Thymus (tissue), 14 donors: ENCODE measurements around the gene ZNF662. TPM values are rescaled to one million over a fixed set of nuclear protein-coding genes. Genes with fewer than 3 reads are reported as not detected.
A peak's percentile ranks its signal among the peaks of the same experiment; 100 is the strongest.

Experiments used
- DNase-seq, 9 donors: peaks; one replicate each; pipeline ENCODE4 v3.0.0-alpha.2; 2013; ENCODE audit warnings: low spot score in 9 of 9, low read depth in 6 of 9, missing footprints in 1 of 9
- H3K27ac ChIP-seq, 2 donors: one replicate each; pipeline ENCODE4 v1.5.1; 2013; ENCODE audit warnings: control low read depth in 1 of 2, low read depth in 1 of 2, low read length in 1 of 2, mild to moderate bottlenecking in 1 of 2, moderate library complexity in 1 of 2
- H3K27me3 ChIP-seq, 2 donors: one replicate each; pipeline ENCODE4 v1.5.1; 2013; ENCODE audit warnings: low read length in 1 of 2; ENCODE audit not compliant: control insufficient read depth in 2 of 2, insufficient read depth in 1 of 2
- H3K36me3 ChIP-seq, 2 donors: one replicate each; pipeline ENCODE4 v1.5.1; 2013; ENCODE audit warnings: low read length in 1 of 2, mild to moderate bottlenecking in 1 of 2, moderate library complexity in 1 of 2; ENCODE audit not compliant: control insufficient read depth in 2 of 2, insufficient read depth in 2 of 2
- H3K4me1 ChIP-seq, 2 donors: one replicate each; pipeline ENCODE4 v1.5.1; 2013; ENCODE audit warnings: low read length in 2 of 2; ENCODE audit not compliant: control insufficient read depth in 2 of 2, insufficient read depth in 2 of 2
- H3K4me3 ChIP-seq, 2 donors: one replicate each; pipeline ENCODE4 v1.5.1; 2013; ENCODE audit warnings: low read length in 2 of 2, control low read depth in 1 of 2, mild to moderate bottlenecking in 1 of 2
- H3K9me3 ChIP-seq, 2 donors: one replicate each; pipeline ENCODE4 v1.5.1; 2013; ENCODE audit warnings: low read length in 1 of 2, mild to moderate bottlenecking in 1 of 2; ENCODE audit not compliant: control insufficient read depth in 2 of 2, insufficient read depth in 1 of 2
- WGBS: extraction: QIAGEN DNeasy Blood & Tissue Kit; methylation state at CpG from one replicate; pipeline ENCODE4 v1.1.7; 2013; 5-methylcytosine and 5-hydroxymethylcytosine counted together
- long read RNA-seq, 10 donors: transcript quantifications; one replicate each; lab custom pipeline, GENCODE V29; 2026
- polyA plus RNA-seq: library from polyadenylated mRNA; stranded (reverse); fragments of 200-250 nt; gene quantifications from one replicate; pipeline ENCODE4 v1.2.3, GENCODE V29; 2013
- total RNA-seq: library from RNA; stranded (reverse); fragments of 120-200 nt; gene quantifications from one replicate; pipeline ENCODE4 v1.2.4, GENCODE V29; 2013
- donor health status: healthy.

Gene ZNF662
- total RNA-seq (2.8 TPM), polyA plus RNA-seq (5.5 TPM)
- long read RNA-seq, donor 1 = 0 reads
- long read RNA-seq, donor 2 = 0 reads
- long read RNA-seq, donor 3 = 0 reads
- long read RNA-seq, donor 4 = 0 reads
- long read RNA-seq, donor 5 = 0 reads
- long read RNA-seq, donor 6 = 0 reads
- long read RNA-seq, donor 7 = 0 reads
- long read RNA-seq, donor 8 = 0 reads
- long read RNA-seq, donor 9 = 0 reads
- long read RNA-seq, donor 10 = 0 reads

DNA sequence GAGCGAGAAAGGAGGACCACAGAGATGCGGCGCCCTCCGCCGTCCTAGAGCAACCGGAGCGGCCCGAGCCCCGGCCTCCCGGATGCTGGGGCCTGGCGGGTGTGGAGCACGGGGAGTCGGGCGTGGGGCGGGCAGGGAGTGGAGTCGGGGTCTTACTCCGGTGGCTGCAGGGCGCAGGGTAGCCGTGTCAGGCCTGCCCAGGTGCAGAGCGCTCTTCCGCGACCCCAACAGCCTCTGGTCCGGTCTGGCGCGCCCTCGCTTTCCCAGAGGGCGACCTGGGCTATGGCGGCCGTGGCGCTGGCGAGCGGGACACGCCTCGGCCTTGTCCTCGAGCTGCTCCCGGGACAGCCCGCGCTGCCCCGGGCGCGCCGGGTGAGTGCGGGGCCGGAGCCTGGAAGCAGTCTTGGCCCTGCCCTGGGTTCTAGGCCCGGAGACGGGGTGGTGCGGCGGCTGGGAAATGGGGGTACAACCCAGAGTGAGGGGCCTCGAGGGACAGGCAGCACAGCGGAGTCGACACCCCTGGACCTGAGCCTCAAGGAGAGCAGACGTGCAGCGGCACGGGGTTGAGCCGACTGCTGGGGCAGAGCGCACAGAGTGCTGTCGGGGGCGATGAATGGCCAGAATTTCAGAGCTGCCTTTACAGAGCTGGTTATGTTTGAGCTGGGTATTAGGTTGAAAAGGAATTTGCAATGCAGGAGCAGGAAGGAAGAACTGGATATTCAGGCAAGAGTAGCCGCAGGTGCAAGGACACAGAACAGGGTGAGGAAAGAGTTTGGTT, at the start of gene ZNF662:
TSS of gene ZNF662 (plus strand) at position 73 of the 778 bp plus-strand sequence. CDS start 1,973 bp downstream, outside the sequence.
- H3K27ac ChIP-seq = no peak within 1 kb of the TSS
- peak in 3 of 9 donors; percentile 6 to 37 (median 10) for DNase-seq
- 5% methylated on average over 59 of the region's 59 CpGs for WGBS
- H3K27me3 ChIP-seq = peaks cover 10 to 44% of the 10 kb centered on the region in 2 donors
- peaks cover 6 to 7% of the 10 kb centered on the region in 2 donors for H3K4me1 ChIP-seq
- H3K9me3 ChIP-seq = no peaks in the 10 kb centered on the region
- peak within 1 kb of the TSS; percentile 34 to 44 for H3K4me3 ChIP-seq
- H3K36me3 ChIP-seq = no peaks in the 10 kb centered on the region

DNA sequence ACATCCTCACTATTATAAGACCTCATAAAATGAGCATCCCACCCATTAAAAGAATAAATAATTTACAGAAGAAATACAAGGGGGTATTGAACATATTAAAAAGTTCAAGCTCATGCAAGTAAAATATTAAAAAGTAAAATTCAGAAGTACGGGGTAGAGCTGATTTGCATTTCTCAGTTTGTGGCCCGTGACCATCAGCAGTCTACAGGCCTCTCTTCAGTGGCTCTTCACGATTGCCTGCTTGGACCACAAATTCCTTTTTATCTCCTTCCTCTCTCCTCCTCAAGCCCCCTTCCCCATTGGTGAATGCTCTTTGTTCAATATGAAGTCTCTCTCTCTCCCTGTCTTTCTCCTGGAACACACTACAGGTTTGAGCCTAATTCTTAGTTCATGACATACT, 49.4 kb upstream of the ZNF662 start:
- no peak for DNase-seq
- H3K27ac ChIP-seq = no peak overlapping the region
- no peaks in the 10 kb centered on the region for H3K36me3 ChIP-seq
- WGBS = 95% methylated on average over 3 of the region's 3 CpGs
- no peaks in the 10 kb centered on the region for H3K4me1 ChIP-seq
- H3K4me3 ChIP-seq = no peak overlapping the region
- H3K27me3 ChIP-seq = no peaks in the 10 kb centered on the region
- no peaks in the 10 kb centered on the region for H3K9me3 ChIP-seq

DNA sequence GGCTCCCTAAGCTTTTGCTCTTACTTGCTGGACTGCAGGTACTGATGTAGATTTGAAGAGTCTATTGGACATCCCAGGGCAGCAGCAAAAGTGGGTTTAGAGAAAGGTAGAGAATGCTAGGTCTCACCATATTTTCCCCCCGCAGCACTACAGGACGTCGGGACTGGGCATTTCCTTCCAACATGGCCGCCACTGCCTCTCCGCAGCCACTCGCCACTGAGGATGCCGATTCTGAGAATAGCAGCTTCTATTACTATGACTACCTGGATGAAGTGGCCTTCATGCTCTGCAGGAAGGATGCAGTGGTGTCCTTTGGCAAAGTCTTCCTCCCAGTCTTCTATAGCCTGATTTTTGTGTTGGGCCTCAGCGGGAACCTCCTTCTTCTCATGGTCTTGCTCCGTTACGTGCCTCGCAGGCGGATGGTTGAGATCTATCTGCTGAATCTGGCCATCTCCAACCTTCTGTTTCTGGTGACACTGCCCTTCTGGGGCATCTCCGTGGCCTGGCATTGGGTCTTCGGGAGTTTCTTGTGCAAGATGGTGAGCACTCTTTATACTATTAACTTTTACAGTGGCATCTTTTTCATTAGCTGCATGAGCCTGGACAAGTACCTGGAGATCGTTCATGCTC, 41.5 kb upstream of the ZNF662 start:
- 96% methylated on average over 15 of the region's 15 CpGs for WGBS
- Histone ChIP-seq H3K4me3 (no peak overlapping the region), H3K27me3 (no peaks in the 10 kb centered on the region), H3K4me1 (no peaks in the 10 kb centered on the region), H3K27ac (no peak overlapping the region), H3K9me3 (no peaks in the 10 kb centered on the region), H3K36me3 (no peaks in the 10 kb centered on the region)
- no peak for DNase-seq

DNA sequence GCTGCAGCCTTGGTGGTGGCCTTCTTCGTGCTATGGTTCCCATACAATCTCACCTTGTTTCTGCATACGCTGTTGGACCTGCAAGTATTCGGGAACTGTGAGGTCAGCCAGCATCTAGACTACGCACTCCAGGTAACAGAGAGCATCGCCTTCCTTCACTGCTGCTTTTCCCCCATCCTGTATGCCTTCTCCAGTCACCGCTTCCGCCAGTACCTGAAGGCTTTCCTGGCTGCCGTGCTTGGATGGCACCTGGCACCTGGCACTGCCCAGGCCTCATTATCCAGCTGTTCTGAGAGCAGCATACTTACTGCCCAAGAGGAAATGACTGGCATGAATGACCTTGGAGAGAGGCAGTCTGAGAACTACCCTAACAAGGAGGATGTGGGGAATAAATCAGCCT, 40.7 kb upstream of the ZNF662 start:
- Histone ChIP-seq H3K9me3 (no peaks in the 10 kb centered on the region), H3K4me3 (no peak overlapping the region)
- WGBS = 97% methylated on average over 8 of the region's 8 CpGs

DNA sequence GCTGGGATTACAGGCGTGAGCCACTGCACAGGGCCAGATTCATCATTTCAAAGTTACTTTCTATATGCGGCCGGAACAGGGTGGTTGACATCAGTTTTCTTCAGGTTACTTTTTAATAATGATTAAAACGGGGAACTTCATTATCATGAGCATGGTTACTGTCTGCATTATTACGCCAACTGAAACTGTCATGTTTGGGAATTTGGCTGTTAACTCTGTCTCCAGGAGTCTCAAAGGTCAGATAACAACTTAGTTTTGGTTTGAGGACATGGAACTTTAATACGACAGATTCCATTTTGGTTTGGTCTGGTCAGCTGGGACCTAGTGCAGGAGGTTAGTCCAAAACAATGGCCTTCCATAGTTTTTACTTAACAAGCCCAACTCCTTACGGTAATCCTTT, 38.8 kb upstream of the ZNF662 start:
- Histone ChIP-seq H3K9me3 (no peaks in the 10 kb centered on the region), H3K27me3 (no peaks in the 10 kb centered on the region), H3K4me1 (no peaks in the 10 kb centered on the region), H3K27ac (no peak overlapping the region), H3K36me3 (no peaks in the 10 kb centered on the region), H3K4me3 (no peak overlapping the region)
- 90% methylated on average over 7 of the region's 7 CpGs for WGBS
- no peak for DNase-seq

More for the DNA sequence above, 40.7 kb upstream of the ZNF662 start:
- no peaks in the 10 kb centered on the region for H3K27me3 ChIP-seq
- H3K36me3 ChIP-seq = no peaks in the 10 kb centered on the region
- H3K27ac ChIP-seq = no peak overlapping the region
- H3K4me1 ChIP-seq = no peaks in the 10 kb centered on the region
- DNase-seq = no peak

DNA sequence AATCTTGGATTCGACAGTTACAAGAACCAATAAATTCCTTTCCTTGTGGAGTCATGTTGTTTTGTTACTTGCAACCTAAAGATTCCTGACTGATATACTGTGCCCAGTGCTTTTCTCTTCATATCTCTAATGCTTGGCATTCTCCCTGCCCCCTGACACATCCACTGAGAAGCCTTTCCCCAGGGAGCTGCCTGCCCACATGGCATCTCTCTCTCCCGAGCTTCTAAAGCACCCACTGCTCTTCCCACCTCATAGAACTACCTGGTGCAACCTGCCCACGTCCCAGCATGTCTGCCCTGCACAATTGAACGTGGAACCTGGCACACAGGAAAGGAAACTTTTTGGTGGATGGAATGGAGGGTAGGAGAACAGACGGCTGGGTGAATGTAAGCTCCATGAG, 37.1 kb upstream of the ZNF662 start:
- H3K4me3 ChIP-seq = no peak overlapping the region
- 89% methylated on average over 5 of the region's 5 CpGs for WGBS

DNA sequence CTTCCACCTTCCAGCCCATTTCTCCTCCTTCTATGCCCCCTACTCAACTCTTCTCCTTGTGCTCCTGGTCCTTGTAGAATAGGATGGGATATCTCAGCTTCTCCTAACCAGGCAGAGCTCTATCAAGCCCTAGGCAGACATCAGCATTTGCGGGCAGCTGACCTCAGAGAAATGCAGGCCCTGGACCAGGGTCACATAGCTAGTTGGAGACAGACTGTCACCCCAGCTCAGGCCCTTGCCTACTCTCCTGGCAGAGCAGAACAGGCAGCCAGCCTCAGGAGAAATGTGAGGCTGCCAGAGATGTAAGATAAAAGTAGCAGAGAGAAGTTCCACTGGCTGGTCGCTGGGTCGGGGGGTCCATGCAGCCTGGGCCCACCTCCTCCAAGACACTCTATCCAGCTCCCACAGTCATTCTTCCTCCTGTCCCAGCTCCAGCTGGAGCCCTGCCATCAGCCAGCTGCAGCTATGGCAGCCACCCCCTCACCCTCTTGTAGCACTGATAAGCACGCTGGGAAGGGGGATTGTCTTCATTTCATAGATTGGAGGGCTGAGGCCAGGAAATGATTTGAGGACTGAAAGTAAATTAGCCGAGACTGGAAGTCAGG, 34.2 kb upstream of the ZNF662 start:
- Histone ChIP-seq H3K4me3 (no peak overlapping the region), H3K27me3 (peaks cover 0 to 8% of the 10 kb centered on the region in 2 donors), H3K27ac (no peak overlapping the region), H3K9me3 (no peaks in the 10 kb centered on the region), H3K4me1 (no peaks in the 10 kb centered on the region), H3K36me3 (no peaks in the 10 kb centered on the region)
- WGBS = 88% methylated on average over 5 of the region's 5 CpGs
- no peak for DNase-seq

More for the DNA sequence above, 37.1 kb upstream of the ZNF662 start:
- H3K27ac ChIP-seq = no peak overlapping the region
- no peaks in the 10 kb centered on the region for H3K4me1 ChIP-seq
- H3K9me3 ChIP-seq = no peaks in the 10 kb centered on the region
- DNase-seq = no peak
- H3K27me3 ChIP-seq = peaks cover 0 to under 1% of the 10 kb centered on the region in 2 donors
- no peaks in the 10 kb centered on the region for H3K36me3 ChIP-seq

DNA sequence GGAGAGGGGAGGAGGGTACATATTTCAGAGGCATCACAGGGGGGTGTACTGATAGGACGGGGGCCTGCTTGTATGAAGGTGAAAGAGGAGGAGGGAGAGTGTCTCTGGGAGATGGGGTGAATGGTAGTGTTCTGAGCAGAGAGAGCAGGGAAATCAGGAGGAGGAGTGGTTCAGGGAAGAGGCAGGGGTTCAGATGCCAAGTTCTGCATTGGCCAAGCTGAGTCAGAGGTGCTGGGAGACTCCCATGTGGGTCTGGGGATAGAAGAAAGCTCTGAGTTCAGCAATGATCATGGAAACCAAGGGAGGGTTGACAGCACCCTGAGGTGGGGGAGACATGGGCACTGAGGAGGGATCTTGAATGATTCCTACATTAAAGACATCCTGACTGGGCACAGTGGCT, 33.2 kb upstream of the ZNF662 start:
- 94% methylated on average over 1 of the region's 1 CpG for WGBS
- DNase-seq = no peak
- Histone ChIP-seq H3K4me3 (no peak overlapping the region), H3K27ac (no peak overlapping the region), H3K27me3 (peaks cover 0 to 8% of the 10 kb centered on the region in 2 donors), H3K4me1 (no peaks in the 10 kb centered on the region), H3K36me3 (no peaks in the 10 kb centered on the region), H3K9me3 (no peaks in the 10 kb centered on the region)
